GM21723 (cell line): ENCODE results near the gene CEP112.
A peak's percentile ranks its signal among the peaks of the same experiment; 100 is the strongest.
"Not testable (repeated sequence)": the region's sequence is repeated elsewhere in the genome, so short reads cannot be mapped to it uniquely, and the experiment has no call there.

ENCODE experiments used
- ATAC-seq: cut with Tn5 transposase; IDR thresholded peaks from one replicate; pipeline ENCODE4 v1.9.1; 2021; ENCODE audit warnings: mild to moderate bottlenecking, moderate library complexity; ENCODE audit not compliant: unreplicated experiment

CEP112 gene

DNA sequence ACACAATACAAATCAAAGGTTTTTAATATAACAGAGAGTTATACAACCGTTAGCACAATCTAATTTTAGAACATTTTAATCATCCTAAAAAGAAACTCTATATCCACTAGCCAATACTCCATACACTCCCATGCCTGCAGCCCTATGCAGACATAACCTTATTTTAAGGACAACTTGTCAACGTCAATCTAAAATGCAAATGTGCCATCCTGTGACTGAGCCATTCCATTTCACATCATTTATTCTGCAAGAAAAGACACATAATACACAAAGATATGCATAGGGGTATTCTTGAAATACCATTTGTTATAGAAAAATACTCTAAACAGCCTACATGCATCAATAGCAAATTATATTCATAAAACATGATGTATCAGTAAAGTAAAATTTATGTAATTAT is 106.7 kb downstream of the CEP112 start:
- no peak for ATAC-seq

DNA sequence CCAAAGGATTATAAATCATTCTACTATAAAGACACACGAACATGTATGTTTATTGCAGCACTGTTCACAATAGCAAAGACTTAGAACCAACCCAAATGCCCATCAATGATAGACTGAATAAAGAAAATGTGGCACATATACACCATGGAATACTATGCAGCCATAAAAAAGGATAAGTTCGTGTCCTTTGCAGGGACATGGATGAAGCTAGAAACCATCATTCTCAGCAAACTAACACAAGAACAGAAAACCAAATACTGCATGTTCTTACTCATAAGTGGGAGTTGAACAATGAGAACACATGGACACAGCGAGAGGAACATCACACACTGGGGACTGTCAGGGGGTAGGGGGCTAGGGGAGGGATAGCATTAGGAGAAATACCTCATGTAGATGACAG is 111.3 kb downstream of the CEP112 start:
- not testable (repeated sequence) for ATAC-seq

DNA sequence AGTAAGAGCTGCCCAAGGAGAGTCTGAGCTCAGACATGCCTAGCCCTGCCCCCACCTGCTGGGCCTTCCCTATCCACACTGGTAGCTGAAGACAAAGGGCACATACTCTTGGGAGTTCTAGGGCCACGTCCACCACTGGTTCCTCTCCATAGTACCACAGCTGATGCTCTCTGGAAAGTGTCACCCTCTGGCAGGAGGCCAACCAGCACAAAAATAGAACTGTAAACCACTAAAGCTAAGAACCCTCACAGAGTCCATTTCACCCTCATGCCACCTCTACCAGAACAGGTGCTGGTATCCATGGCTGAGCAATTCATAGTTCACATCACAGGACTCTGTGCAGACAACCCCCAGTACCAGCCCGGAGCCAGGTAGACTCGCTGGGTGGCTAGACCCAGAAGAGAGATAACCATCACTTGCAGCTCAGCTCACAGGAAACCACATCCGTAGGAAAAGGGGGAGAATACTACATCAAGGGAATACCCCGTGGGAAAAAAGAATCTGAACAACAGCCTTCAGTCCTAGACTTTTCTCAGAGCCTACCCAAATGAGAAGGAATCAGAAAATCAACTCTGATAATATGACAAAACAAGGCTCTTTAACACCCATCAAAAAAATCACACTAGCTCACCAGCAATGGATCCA is 115.3 kb downstream of the CEP112 start:
- ATAC-seq: no peak

DNA sequence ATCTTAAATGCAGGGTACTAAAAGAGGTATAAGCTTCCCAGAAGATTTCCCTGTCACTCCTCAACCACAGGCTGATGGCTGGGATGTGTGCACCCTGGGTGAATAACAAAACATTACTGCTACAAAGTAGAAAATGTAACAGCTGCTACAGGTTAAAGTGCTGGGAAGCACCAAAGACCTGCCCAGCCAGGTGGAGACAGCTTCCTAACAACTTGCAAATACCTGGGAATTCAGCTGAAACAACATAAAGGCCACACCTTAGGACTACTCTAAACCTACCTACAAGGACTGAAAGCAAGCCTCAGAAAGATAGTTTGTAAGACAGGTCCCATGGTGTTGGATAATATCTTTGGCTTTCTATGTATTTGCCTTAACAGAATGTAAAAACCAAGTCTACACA is 118.5 kb downstream of the CEP112 start:
- no peak for ATAC-seq

DNA sequence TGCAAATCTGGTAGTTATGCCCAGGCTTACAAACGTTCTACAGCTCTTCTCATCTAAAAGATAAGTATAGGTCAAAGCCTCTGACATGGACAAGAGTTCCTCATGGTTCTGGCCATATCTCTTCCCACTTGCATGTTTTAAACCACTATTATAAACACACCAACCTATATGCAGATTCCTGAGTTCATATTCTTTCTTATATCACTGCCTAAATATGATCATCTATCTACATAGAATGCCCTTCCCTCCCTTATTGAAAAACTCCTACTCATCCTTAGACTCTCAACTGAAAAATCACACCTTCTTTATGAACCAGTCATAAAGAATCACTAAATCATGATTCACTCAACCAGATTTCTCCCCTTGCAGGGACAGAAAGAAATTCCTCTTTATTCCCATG is 128.2 kb downstream of the CEP112 start:
- no peak for ATAC-seq

DNA sequence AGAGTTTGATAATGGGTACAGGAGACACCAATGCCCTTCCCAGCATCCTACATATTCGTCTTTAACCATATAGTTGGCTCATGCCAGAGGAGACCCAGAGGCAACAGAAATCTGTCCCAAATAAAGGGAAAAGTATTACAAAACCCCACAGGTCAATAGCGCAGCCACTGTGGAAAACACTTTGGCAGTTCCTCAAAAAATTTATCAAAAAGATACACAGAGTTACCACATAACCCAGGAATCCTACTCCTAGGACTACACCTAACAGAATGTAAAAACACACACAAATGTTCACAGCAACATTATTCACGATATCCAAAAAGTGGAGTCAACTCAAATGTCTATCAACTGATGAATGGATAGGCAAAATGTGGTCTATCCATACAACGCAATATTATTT is 135.8 kb downstream of the CEP112 start:
- no peak for ATAC-seq

DNA sequence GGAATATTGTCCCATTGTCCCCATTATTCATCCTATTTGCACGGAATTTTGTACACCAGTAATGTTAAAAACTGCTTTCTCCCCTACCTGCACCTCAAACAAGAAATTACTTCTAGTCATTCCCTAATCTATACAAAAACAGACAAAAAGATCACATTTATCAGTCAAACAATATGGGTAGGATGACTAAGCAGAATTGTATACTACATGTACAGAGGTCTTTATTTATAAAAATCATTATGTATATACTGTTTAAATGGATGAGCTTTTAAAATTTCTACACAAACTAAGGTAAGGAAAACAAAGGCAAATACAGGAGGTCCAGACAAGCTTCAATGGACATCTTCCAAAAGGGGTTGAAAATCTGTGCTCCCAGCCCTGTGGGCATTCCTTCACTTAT is 137.7 kb downstream of the CEP112 start:
- no peak for ATAC-seq

DNA sequence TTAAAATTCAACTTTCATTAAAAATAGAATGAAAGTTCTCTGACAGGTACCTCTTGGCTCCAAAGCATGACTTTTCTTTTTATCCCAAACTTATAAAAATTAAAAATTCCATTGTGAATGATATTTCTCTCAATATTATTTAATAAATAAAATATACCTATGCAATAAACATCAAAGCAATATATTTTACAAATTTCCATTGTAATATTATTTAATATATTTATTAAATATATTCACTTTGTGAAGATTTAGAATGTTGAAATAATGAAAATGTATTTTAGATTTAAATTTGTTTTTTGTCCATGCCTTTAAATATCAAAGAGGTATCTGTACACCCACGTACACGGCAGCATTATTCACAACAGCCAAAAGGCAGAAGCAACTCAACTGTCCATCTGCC is 147.8 kb downstream of the CEP112 start:
- ATAC-seq: no peak

DNA sequence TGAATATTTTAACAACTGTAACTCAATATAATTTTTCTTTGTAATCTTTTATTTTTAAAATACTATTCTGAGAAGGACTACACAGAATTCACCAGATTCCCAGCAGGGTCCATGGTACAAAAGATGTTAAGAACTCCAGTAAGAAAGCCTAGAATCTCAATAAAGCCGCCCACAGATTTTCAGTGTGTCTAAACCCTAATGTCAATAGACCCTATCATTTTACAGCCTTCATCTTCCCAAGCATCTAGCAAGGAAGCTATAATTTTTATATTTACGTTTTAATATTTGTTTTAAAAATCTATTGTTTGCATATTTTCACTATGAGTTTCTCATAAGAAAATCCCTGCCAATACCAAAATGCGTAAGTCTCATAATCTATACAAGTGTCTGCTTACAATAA is 148.5 kb downstream of the CEP112 start:
- no peak for ATAC-seq

DNA sequence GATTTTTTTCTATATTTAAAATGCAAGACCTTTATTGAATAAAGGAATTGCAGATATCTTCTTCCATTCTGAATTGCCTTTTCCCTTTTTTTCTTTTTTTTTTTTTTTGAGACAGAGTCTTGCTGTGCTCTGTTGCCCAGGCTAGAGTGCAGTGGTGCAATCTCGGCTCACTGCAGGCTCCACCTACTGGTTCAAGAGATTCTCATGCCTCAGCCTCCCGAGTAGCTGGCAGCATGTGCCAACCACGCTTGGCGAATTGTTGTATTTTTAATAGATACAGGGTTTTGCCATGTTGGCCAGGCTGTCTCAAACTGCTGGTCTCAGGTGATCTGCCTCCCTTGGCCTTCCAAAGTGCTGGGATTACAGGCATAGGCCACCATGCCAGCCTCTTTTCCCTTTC is 151.5 kb downstream of the CEP112 start:
- no peak for ATAC-seq

DNA sequence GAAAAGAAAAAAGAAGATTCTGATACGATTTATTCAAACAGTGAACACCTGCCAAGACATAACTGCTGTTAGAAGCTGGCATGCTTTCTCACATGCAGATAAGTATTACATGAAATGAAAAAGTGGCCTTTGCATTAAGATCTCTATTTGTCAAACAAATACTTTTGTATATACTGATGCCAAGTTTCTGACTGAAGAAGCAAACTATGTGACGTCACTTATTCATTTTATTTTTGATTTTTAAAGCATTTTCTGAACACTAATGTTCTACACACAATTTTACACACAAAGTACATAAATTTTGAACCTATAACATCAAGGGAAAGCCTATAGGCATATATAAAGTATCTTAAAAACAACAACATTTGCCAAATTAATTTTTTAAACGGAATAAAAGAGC is 153.8 kb downstream of the CEP112 start:
- ATAC-seq: no peak

DNA sequence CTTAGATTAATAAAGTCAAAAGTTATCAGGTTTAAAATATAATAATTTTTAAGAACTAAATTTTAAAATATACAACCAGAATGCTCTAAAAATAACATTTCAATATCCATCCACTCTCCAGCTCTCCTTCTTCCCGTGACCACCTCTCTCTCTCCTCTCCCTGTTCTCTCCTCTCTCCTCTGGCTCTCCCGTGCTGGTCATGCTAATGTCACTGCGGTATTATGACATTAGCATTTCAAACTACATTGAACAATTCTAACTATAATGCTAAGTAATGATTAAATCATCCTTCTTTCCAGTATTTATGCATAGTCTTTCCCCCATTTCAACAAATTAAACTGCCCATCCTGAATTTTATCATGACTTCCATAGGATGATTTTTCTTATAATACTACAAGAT is 154.7 kb downstream of the CEP112 start:
- ATAC-seq: no peak

DNA sequence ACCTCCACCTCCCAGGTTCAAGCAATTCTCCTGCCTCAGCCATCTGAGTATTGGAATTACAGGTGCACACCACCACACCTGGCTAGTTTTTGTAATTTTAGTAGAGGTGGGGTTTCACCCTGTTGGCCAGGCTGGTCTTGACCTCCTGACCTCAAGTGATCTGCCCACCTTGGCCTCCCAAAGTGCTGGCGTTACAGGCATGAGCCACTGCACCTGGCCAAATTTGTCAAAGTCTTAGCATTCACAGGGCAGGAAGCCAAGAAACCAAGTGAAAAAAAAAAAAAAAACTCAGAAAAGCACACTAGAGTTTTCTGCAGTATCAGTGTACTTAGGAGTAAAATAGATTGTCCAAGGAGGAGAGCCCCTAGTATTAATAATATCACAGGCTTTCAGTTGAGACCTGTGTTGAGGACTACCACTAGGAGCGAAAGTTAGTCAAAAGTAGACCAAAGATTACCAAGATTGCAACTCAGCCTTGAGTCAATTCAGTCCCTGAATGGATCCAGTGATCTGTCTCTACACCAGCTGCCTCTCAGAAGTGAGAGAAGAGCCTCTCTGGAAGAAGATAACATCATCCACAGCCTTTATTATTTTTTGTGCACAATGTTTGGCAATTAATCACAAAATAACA is 159.7 kb downstream of the CEP112 start:
- peak; percentile 90 for ATAC-seq

DNA sequence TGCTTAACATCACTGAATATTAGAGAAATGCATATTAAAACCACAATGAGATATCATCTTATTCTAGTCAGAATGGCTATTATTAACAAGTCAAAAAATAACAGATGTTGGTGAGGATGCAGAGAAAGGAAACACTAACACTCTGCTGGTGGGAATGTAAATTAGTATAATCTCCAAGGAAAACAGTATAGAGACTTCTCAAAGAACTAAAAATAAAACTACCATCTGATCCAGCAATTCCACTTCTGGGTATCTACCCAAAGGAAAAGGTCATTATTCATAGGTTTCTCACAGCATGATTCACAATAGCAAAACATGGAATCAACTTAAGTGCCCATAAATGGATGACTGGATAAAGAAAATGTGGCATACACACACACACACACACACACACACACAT is 166.4 kb downstream of the CEP112 start:
- ATAC-seq: no peak

DNA sequence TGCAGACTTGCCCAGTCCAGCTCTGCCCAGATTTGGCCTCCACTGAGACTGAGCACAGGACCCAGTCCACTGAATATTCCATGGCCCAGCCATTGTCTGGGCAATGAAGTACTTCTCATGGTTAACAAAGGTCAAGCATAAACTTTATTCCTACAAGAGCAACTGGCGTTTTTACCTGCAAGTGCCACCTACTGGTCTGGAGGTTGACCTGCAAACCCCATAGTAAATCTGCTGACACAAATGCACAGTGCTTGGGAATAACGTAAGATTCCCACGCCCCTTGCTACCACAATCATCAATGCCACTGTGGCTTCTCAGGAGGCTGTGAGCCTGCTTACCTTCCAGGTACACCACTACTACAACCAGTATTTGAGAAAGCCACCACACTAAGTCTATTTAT is 170.2 kb downstream of the CEP112 start:
- ATAC-seq: no peak

DNA sequence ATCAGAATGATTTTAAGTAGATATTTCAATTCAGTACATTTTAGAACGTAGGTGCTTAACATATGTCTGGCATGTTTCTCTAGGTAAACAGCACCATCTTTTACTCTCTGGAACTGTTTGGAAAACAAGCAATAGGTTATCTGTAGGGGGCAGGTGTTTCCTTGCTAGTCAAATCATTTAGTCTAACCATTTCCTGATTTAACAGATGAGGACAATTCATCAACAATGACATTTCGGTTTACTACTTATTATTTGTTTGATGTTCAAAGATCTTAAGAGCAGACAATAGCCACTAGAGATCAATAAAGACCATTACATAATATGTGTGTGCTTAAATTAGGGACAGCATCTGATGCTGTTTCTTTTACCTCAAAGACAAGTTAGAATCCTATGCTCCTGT is 173.1 kb downstream of the CEP112 start:
- no peak for ATAC-seq

DNA sequence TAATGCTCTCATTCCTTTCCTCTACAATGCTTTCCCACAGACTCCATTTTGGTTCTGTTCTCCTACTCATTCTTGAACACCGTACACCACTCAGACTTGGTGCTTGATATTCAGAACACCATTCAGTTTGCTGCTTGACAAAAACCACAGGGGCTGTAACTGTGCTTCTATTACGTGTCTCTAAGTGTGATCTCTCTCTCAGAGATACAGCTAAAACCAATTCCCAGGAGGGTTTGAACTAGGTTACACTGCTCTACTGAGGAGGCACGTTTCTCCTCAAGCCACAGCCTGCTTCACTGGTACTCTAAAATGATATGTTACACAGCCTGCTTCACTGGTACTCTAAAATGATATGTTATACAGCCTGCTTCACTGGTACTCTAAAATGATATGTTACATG is 175.7 kb downstream of the CEP112 start:
- ATAC-seq: no peak

DNA sequence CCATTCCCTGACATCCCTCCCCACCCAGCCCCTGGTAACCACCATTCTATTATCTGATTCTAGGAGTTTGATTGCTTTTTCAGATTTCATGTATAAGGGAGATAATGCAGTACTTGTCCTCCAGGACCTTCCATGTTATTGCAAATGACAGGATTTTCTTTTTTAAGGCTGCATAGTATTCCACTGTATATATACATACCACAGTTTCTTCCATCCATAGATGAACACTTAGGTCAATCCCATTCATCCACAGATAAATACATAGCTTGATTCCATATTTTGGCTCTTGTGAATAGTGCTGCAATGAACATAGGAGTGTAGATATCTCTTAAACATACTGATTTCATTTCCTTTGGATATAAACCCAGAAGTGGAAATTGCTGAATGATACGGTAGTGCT is 183.3 kb downstream of the CEP112 start:
- no peak for ATAC-seq

DNA sequence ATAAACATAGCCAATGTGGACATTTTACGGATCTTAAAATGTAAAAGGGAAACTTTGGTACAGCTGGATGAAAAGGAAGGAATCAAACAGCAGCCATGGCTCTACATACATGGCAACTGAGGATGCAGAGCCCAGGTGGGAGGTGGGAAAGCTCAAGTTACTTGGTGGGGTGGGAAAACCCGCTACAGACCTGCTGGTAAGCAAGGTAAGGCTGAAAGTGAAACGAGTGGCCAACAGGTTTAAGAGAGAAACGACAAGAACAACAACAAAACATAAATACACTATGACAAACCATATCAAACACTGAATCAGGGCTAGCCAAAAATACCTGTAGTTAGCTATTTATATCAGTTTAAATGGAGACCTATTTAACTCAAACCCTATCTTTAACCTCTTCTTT is 185.3 kb downstream of the CEP112 start:
- no peak for ATAC-seq

DNA sequence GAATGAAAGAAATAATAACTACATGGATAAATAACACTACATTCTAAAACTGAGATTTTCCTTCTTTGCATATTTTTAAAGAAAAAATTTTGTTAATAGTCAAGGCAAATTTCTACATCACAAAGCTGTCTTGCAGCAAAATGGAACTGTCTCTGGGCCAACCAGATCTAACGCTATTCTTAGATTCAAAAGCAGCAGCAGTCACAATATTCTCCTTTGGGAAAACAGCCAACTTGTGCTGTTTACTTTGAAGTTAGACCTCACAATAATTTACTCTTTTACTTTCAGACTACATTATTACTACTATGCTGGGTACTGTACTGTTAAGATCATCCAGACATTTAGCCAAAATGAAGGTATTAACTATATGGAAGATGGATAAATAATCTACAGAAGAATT is 189.1 kb downstream of the CEP112 start:
- no peak for ATAC-seq

DNA sequence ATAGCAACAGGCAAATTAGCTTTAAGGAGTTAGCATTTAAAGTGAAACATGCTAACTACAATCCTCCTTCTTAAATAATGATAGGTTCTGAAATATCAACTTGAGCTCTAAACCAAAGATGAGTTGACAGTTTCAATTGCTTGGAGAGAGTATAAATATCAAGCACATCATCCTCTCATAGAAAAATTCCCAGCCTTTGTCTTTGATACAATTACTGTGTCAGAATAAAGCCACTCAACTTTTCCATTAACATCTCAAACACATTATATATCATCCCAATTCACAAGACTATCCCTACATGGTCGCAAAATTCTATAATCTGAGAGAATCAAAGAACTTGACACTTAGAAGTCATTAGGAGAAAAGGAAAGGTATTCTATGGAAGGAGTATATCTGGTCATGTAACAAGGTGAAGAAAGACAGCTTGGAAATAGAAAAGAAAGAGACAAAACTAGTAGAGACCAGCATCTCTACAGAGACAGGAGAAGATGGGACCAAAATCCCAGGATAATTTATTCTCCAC is 189.8 kb downstream of the CEP112 start:
- ATAC-seq: no peak

DNA sequence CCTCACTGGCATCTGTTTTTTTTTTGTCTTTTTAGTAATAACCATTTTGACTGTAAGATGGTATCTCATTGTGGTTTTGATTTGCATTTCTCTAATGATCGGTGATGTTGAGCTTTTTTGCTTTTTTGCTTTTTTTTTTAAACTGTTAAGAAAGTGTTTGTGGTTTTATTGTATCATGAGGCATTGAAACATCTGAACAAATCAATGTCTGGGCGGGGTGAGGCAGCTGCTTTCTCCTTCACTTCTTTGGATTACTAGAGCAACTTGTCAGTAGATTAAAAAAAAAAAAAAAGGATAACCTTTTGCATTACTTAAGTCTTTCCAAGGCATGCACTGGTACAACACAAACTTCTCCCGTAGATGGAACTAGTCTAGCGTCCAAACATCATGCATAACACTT is 191.7 kb downstream of the CEP112 start:
- ATAC-seq: no peak

DNA sequence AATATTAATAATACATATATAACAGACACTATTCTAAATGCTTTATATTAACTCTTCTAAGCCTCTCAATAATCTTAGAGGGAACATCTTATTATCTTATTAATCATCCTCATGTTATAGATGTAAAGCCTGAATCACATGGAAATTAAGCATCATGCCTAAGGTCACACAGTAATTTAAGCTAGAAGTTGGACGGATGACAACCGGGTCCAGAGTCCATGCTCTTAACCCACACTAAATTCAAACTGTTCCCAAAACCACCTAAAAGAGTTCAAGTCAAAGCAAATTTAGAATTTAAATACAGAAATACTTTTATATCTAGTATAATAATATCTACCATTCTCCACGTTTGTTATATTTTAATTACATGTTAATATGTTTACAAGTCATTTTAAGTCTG is 193.3 kb downstream of the CEP112 start:
- no peak for ATAC-seq
